ENCODE data around the gene MEGF8. TPM values are rescaled to one million over a fixed set of nuclear protein-coding genes. Genes with fewer than 3 reads are reported as not detected.

Gene MEGF8
- total and polyA plus RNA-seq, 2 of the 8 experiments (the other 6 are each of a cell fraction or from before 2014, with no cell fraction given) = 13.0 to 23.7 TPM

DNA sequence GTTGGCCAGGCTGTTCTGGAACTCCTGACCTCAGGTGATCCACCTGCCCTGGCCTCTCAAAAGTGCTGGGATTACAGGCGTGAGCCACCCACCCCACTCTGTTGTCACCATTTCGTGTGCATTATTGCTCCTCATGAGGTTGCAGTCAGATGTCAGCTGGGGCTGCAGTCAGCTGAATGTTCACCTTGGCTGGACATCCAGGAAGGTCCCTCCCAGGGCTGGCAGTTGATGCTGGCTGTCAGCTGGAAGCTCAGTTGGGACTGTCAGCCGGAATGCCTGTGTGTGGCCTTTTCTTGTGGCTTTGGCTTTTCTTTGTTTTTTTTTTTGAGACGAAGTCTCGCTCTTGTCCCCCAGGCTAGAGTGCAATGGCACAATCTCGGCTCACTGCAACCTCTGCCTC is 6.6 kb downstream of the MEGF8 start:
- Histone ChIP-seq H3K27ac (ENCODE audit: low read depth, low read length) (no peak overlapping the region), H4K5ac (ENCODE audit: insufficient read length, low read depth, low read length) (no peak overlapping the region), H4K91ac (replicated peaks; ENCODE audit: insufficient read length, low read length) (no peak overlapping the region), H2BK15ac (ENCODE audit: low read length) (no peak overlapping the region), H2AK5ac (ENCODE audit: low read depth, low read length) (no peak overlapping the region), H2AFZ (ENCODE audit: low read length) (no peak overlapping the region), H3K23ac (ENCODE audit: insufficient read length) (no peak overlapping the region), H3K9me3 (ENCODE audit: insufficient read depth in 2 of 2, low read depth in 1 of 2, low read length in 1 of 2) (no peaks in the 10 kb centered on the region), H3K4me1 (replicated peaks in 1 of 4; ENCODE audit: control insufficient read depth in 3 of 4, insufficient read depth in 4 of 4, low read length in 3 of 4) (no peaks in the 10 kb centered on the region; a peak in 1 of 7 replicates), H3K14ac (ENCODE audit: insufficient read length) (no peak overlapping the region), H3K79me2 (ENCODE audit: control insufficient read depth in 1 of 2, insufficient read depth in 2 of 2, low read length in 2 of 2) (peaks cover 0 to 11% of the 10 kb centered on the region in 2 experiments; a peak in 1 of 4 replicates), H2BK5ac (ENCODE audit: low read depth, low read length) (no peak overlapping the region), H2BK120ac (replicated peaks; ENCODE audit: low read depth, low read length) (no peak overlapping the region), H4K20me1 (replicated peaks in 1 of 2; ENCODE audit: control insufficient read depth in 1 of 2, insufficient read depth in 2 of 2, low read length in 2 of 2) (peaks cover 0 to 15% of the 10 kb centered on the region in 2 experiments), H2BK12ac (ENCODE audit: low read depth, low read length) (no peak overlapping the region), H3K23me2 (ENCODE audit: low read depth, low read length) (no peaks in the 10 kb centered on the region; the same call in 1 of the 2 replicates), H3K4ac (replicated peaks; ENCODE audit: insufficient read length, low read depth, low read length) (no peak overlapping the region), H3K27me3 (replicated peaks in 1 of 4; ENCODE audit: control insufficient read depth in 3 of 4, extremely low read depth in 1 of 4, insufficient read depth in 3 of 4, low read length in 3 of 4) (no peaks in the 10 kb centered on the region), H3K56ac (replicated peaks; ENCODE audit: insufficient read length, low read depth, low read length) (no peak overlapping the region), H3K4me3 (ENCODE audit: extremely low read depth in 1 of 4, insufficient read depth in 2 of 4, low read depth in 3 of 4, low read length in 4 of 4) (no peak overlapping the region), H3K9ac (replicated peaks in 1 of 4; ENCODE audit: extremely low read depth in 1 of 4, low read depth in 3 of 4, low read length in 3 of 4) (no peak overlapping the region), H3K79me1 (ENCODE audit: low read depth, low read length) (peaks cover 6% of the 10 kb centered on the region; the same call in 1 of the 2 replicates), H2BK20ac (ENCODE audit: low read length) (no peak overlapping the region), H3K36me3 (ENCODE audit: control insufficient read depth in 2 of 4, insufficient read depth in 4 of 4, low read length in 3 of 4) (peaks cover 0 to 8% (median 2%) of the 10 kb centered on the region in 4 experiments; a peak in 1 of 8 replicates), H3K4me2 (ENCODE audit: insufficient read depth in 1 of 2, low read depth in 2 of 2, low read length in 2 of 2) (no peak overlapping the region), H3K18ac (ENCODE audit: extremely low read depth, low read length) (no peak overlapping the region), H4K8ac (ENCODE audit: extremely low read depth, insufficient read depth, low read length) (no peak overlapping the region)
- POLR2A ChIA-PET (ENCODE audit: partially characterized antibody) = no interaction called here
- CTCF ChIA-PET (ENCODE audit: partially characterized antibody) = interaction anchor here (1.3 to 8.8 kb wide), 3 partner anchors 13 to 107 kb away, joined by 3 to 90 read pairs (median 3); no protein-coding TSS in a partner anchor
- 97% methylated on average over 6 of the region's 6 CpGs; no CpG with 5 or more reads in 1 of the 2 experiments for WGBS, 2 experiments (ENCODE audit: extremely low coverage in 1 of 2, insufficient coverage in 1 of 2, insufficient read length in 1 of 2, insufficient replicate concordance in 2 of 2, low coverage in 1 of 2, low lambda C conversion rate in 2 of 2, missing lambda C conversion rate in 1 of 2)
- DNase-seq (ENCODE audit: low read depth in 1 of 2, low spot score in 2 of 2) = no peak
- FAIRE-seq = no peak
- TF ChIP-seq TAF1 (IDR thresholded peaks at IDR 0.05; ENCODE audit: low read depth, low read length) = no peak
- no peak for TF ChIP-seq RXRA (IDR thresholded peaks at IDR 0.05; ENCODE audit: insufficient read depth, low read depth, low read length)
- no peak for TF ChIP-seq SP4 (IDR thresholded peaks at IDR 0.05; ENCODE audit: low read length)
- no peak for TF ChIP-seq RBBP5 (IDR thresholded peaks at IDR 0.05; ENCODE audit: borderline replicate concordance, low read depth, low read length)
- no peak for TF ChIP-seq CHD1 (IDR thresholded peaks at IDR 0.05; ENCODE audit: low read depth, low read length)
- TF ChIP-seq ASH2L (IDR thresholded peaks at IDR 0.05; ENCODE audit: low read length) = no peak
- no peak for TF ChIP-seq SUZ12 (IDR thresholded peaks at IDR 0.05; ENCODE audit: low read length)
